D721Med (cell line): Measurements from ENCODE around the gene SH3BP4.
A peak's percentile ranks its signal among the peaks of the same experiment; 100 is the strongest.
"Not testable (repeated sequence)": the region's sequence is repeated elsewhere in the genome, so short reads cannot be mapped to it uniquely, and the experiment has no call there.

Experiments used
- DNase-seq: peaks from one replicate; pipeline ENCODE4 v3.0.0; 2011; ENCODE audit warnings: low spot score; ENCODE audit not compliant: insufficient read length
- FAIRE-seq: peaks from 2 replicates; lab custom pipeline; 2011; peaks lifted over from hg19 to GRCh38; lab: Jason Lieb, UNC
- TF ChIP-seq, protein P1 (sequence below): IDR thresholded peaks from 2 replicates; pipeline ENCODE4 v1.5.1; 2012; ENCODE audit warnings: mild to moderate bottlenecking, control low read depth; ENCODE audit not compliant: insufficient read depth; ENCODE audit errors: missing control alignments

Gene SH3BP4

DNA sequence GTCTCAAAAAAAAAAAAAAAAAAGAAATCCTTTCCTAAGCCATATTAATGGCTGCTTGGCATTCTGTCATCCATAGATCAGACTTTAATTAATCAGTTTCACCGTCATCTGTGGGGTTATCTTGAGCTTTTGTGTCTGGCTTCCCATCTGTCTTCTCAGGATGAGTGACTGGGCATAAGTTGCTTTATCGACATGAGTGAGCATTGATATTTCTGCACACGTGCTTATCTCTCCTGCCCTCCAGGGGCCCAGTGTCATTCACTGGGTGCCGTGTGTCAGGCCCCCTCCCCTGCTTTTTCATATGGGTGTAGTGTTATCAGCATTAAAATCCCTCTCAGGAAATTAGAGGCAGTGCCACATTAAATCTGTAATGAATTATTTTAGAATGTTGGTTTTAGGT is 65.6 kb downstream of the SH3BP4 start:
- TF ChIP-seq, protein P1, sequence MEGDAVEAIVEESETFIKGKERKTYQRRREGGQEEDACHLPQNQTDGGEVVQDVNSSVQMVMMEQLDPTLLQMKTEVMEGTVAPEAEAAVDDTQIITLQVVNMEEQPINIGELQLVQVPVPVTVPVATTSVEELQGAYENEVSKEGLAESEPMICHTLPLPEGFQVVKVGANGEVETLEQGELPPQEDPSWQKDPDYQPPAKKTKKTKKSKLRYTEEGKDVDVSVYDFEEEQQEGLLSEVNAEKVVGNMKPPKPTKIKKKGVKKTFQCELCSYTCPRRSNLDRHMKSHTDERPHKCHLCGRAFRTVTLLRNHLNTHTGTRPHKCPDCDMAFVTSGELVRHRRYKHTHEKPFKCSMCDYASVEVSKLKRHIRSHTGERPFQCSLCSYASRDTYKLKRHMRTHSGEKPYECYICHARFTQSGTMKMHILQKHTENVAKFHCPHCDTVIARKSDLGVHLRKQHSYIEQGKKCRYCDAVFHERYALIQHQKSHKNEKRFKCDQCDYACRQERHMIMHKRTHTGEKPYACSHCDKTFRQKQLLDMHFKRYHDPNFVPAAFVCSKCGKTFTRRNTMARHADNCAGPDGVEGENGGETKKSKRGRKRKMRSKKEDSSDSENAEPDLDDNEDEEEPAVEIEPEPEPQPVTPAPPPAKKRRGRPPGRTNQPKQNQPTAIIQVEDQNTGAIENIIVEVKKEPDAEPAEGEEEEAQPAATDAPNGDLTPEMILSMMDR, result no peak
- FAIRE-seq (peak; percentile 95), DNase-seq (peak; percentile 73)

DNA sequence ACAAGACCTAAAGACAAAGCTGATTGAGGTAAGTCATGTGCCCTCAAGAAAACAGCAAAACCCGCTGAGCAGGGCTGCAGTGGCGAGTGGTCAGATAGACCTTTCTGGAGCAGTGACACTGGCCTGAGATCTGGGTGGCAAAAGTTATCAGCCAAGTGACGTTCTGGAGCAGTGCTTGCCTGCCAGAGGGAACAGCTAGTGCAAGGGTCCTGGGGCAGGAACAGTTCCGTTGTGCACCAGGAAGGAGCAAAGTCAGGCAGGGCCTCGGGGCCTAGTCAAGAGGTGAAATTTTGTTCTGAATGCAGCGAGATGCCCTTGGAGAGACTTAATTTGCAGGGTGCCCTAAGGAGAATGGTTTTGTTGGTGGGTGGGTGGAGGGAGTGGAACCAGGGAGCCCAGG is 67.0 kb downstream of the SH3BP4 start:
- FAIRE-seq (no peak), DNase-seq (no peak)
- TF ChIP-seq, protein P1, result no peak

DNA sequence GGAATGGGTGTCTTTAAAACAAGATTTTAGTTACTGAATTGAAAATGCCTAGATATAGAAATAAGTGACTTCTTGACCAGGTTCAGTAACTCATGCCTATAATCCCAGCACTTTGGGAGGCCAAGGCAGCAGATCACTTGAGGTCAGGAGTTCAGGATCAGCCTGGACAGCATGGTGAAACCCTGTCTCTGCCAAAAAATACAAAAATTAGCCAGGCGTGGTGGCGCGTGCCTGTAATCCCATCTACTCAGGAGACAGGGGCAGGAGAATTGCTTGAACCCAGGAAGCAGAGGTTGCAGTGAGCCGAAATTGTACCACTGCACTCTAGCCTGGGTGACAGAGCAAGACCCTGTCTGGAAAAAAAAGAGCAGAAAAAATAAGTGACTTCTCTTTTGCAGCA is 68.3 kb downstream of the SH3BP4 start:
- DNase-seq, FAIRE-seq: not testable (repeated sequence)

- DNase-seq (no peak), FAIRE-seq (no peak)
- TF ChIP-seq, protein P1, result no peak
These were observed 69.9 kb downstream of the SH3BP4 start for GRCh38 chr2:235021752-235022151.

- TF ChIP-seq, protein P1, result no peak
- no peak for FAIRE-seq
- no peak for DNase-seq
These were observed 72.5 kb downstream of the SH3BP4 start for GRCh38 chr2:235024191-235024860.

DNA sequence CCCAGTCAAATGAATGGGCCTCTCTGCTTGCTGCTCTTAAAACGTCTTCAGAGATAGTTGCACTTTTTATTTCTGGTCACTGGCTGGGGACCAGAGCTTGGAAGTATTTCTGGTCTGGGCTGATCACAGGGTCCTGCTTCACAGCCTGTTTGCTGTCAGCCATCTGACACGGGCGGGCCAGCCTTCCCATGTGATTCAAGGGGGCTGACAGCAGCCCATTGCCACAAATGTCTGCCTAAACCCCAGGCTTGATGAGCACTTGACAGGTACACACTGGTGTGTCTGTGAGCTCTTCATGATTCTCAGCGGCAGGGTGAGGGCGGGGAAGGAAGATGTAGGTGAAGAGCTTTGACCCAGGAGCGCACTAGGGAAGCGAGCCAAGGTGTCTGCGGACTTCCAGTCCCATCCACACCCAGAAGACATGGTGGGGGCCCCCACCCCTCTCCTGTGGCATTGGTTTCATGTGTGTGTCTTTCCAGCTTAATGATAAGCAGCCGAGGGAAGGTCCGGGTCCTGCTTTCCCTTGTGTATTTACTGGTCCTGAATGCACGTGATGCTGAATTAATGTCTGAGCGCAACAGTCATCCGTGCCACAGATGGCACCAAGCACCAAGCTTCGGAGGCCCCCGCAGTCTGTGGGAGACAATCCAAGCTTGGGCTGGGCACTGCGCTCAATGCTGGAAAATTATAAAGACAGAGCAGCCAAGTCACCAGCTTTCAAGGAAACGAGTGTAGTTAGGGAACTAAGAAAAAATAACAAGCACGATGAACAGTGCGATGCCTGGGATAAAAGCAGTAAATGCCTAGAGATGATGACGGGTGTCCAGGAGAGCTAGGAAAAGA is 73.3 kb downstream of the SH3BP4 start:
- FAIRE-seq, result no peak
- TF ChIP-seq, protein P1, result no peak
- DNase-seq, result no peak

GRCh38 chr2:235025800-235026536 is 74.2 kb downstream of the SH3BP4 start:
- no peak for FAIRE-seq
- no peak for DNase-seq

More at GRCh38 chr2:235025800-235026536, 74.2 kb downstream of the SH3BP4 start:
- TF ChIP-seq, protein P1, result no peak
